Measurements from ENCODE around the gene MBTD1.

GRCh38 chr17:51260237-51261023 is 581 bp upstream of the MBTD1 start, which contains the start of gene UTP18:
- no peak for TF ChIP-seq SUZ12 (IDR thresholded peaks at IDR 0.05; ENCODE audit: extremely low read depth, insufficient read depth, insufficient read length)
- TF ChIP-seq ZNF274 (IDR thresholded peaks at IDR 0.05; ENCODE audit: low read depth, low read length), result no peak
- no peak for TF ChIP-seq YY1 (IDR thresholded peaks at IDR 0.05; ENCODE audit: insufficient read depth, insufficient read length)

All from NT2/D1 (cell line).